HG03066 (cell line): ENCODE measurements around the gene SMAD4.
"Not testable (repeated sequence)": the region's sequence is repeated elsewhere in the genome, so short reads cannot be mapped to it uniquely, and the experiment has no call there.

Experiments
- ATAC-seq: cut with Tn5 transposase; IDR thresholded peaks from one replicate; pipeline ENCODE4 v1.9.1; 2021; ENCODE audit warnings: low read depth; ENCODE audit not compliant: unreplicated experiment

Gene SMAD4

GRCh38 chr18:51029694-51030536 is at the start of gene SMAD4:
SMAD4 (plus strand) TSS chr18:51030213; CDS start chr18:51047047, 16,834 bp downstream.
- peak; percentile 80 for ATAC-seq

- no peak for ATAC-seq
These were observed 48.6 kb upstream of the SMAD4 start for GRCh38 chr18:50981381-50981780.

GRCh38 chr18:50982086-50982801 is 47.8 kb upstream of the SMAD4 start:
- no peak for ATAC-seq

DNA sequence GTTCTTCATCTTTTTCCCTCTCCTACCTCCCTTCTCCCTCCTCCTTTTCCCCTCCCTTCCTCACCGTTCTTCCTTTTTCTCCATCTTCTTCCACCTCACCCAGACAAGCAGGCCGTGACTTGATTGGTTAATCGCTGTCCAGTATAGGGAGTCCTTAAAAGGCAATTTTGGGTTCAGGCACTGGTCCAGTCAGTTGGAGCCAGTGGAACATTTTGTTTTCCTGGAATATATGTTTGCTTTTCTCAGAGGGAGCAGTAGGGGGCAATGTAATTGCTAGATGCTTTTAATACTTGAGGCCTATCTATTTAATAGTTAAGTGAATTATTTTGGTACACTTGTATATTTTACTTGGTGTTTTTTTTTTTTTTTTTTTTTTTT is 47.2 kb upstream of the SMAD4 start:
- no peak for ATAC-seq

GRCh38 chr18:50986360-50987087 is 43.5 kb upstream of the SMAD4 start:
- ATAC-seq, result no peak

DNA sequence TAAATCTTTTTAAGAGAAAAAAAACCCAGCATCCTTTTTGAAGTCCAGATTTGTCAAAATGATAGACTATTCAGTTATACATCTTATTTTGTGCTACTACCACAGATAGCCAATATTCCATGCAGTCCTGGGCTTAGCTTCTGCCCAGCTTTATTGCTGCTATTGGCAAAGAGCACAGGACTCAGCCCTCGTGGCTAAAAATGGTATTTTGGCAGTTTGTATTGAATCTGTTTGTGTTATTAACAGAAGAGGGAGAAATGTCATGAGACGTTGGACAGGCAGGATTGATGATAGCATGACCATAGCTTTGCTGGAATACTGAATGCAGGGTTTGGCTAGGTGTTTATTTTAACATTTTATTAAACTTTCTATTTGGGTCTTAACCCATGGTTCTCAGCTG is 42.8 kb upstream of the SMAD4 start:
- ATAC-seq, result no peak

DNA sequence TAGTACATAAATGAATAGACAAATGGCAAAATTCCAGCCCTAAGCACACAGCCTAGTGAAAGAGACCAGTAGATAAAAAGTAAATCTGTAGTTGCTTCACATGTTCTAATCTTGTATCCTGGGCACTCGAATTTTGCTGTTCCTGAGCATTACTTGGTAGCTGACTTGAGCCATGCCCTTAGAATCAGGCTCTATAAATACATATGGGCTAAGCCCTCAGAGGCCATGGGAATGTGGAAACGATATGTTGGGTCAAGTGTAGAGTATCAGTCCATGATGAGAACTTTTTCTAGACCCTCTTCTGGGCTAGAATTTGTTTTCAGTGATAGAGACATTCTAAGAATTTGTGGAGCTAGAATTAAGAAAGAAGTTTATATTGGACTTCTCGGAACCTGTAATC is 40.3 kb upstream of the SMAD4 start:
- no peak for ATAC-seq

DNA sequence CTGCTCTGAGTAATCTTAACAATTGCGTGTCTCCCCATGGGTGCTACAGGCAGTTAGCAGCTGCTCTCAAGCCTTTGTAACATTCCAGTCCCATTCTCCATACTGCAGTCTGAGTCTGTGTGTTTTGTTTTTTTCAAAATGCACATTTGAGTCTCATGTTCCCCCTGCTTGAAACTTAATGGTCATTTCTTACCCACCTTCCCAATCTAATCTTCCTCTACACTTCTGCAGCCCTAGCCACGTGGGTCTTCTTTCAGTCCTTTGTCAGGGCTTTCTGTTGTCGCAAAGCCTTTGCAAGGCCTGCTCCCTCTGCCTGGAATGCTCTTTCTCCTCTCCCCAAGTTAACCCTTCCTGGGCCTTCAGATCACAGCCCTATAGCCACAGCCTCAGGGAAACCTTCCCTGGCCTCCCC is 37.7 kb upstream of the SMAD4 start:
- ATAC-seq, result no peak

GRCh38 chr18:50994031-50994430 is 36.0 kb upstream of the SMAD4 start:
- ATAC-seq, result no peak

DNA sequence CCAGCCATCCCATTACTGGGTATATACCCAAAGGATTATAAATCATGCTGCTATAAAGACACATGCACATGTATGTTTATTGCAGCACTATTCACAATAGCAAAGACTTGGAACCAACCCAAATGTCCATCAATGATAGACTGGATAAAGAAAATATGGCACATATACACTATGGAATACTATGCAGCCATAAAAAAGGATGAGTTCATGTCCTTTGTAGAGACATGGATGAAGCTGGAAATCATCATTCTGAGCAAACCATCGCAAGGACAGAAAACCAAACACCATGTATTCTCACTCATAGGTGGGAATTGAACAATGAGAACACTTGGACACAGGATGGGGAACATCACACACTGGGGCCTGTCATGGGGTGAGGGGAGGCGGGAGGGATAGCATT is 26.8 kb upstream of the SMAD4 start:
- not testable (repeated sequence) for ATAC-seq

DNA sequence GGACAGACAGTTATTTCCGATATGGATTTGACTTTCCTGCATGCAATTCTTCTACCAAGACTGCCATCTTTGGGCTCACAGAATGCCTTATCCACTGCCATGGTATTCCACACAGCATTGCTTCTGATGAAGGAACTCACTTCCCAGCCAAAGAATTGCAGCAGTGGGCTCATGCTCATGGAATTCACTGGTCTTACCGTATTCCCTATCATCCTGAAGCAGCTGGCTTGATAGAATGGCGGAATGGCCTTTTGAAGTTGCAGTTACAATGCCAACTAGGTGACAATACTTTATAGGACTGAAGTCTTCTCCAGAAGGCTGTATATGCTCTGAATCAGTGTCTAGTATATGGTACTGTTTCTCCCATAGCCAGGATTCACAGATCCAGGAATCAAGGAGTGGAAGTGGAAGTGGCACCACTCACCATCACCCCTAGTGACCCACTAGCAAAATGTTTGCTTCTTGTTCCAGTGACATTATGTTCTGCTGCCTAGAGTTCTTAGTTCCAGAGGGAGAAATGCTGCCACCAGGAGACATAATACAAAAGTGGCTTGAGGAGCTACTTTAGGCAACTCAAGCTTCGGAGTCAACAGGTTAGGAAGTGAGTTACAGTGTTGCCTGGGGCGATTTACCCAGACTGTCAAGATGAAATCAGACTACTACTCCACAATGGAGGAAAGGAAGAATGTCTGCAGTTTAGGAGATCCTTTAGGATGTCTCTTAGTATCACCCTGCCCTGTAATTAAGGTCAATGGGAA is 23.8 kb upstream of the SMAD4 start:
- ATAC-seq, result no peak

- no peak for ATAC-seq
These were observed 22.8 kb upstream of the SMAD4 start for GRCh38 chr18:51006948-51007789.

GRCh38 chr18:51007790-51008139 is 22.2 kb upstream of the SMAD4 start:
- no peak for ATAC-seq

GRCh38 chr18:51009072-51009471 is 20.9 kb upstream of the SMAD4 start:
- no peak for ATAC-seq

DNA sequence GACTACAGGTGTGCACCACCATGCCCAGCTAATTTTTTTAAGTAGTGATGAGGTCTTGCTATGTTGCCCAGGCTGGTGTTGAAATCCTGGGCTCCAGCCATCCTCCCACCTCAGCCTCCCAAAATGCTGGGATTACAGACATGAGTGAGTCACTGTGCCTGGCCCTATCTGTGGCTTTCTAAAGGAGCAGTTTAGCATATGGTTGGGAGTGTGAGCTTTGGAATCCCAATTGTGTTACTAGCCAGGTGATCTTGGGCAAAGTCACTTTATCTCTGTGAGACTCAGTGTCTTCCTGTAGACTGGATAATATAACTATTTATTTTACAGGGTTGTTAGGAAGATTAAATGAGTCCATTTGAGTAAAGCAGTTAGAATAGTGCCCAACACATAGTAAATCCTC is 19.8 kb upstream of the SMAD4 start:
- ATAC-seq, result no peak

DNA sequence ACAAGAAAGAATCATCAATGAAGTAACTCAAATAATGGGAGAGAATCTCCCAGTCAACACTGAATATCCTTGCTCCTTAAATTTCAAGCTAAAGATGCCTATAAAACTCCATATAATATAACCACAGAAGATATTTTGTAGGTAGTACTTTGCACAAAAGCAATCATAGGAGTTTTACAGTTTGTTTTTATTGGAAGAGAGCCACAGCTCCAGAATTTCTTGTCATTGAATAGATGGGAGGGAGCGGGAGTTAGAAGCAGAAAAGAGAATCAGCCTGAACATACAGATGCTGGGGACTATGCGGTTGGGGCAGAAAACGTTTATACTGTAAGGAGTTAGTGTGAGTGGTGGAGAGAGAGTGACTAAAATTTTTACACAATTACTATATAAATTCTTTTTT is 18.3 kb upstream of the SMAD4 start:
- ATAC-seq, result no peak

GRCh38 chr18:51012441-51012840 is 17.6 kb upstream of the SMAD4 start:
- no peak for ATAC-seq

DNA sequence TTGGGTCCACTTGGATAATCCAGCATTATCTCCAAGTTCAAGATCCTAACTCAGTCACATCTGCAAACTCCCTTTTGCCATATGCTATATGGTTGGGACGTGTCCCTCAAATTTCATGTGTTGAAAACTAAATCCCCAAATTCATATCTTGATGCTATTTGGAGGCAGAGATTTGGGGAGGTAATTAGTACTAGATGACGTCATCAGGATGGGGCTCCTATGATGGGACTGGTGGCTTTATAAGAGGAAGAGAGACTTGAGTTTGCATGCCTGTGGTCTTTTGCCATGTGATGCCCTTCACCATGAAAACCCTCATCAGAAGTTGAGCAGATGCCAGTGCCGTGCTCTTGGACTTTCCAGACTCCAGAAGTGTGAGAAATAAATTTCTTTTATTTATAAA is 16.8 kb upstream of the SMAD4 start:
- ATAC-seq, result no peak

DNA sequence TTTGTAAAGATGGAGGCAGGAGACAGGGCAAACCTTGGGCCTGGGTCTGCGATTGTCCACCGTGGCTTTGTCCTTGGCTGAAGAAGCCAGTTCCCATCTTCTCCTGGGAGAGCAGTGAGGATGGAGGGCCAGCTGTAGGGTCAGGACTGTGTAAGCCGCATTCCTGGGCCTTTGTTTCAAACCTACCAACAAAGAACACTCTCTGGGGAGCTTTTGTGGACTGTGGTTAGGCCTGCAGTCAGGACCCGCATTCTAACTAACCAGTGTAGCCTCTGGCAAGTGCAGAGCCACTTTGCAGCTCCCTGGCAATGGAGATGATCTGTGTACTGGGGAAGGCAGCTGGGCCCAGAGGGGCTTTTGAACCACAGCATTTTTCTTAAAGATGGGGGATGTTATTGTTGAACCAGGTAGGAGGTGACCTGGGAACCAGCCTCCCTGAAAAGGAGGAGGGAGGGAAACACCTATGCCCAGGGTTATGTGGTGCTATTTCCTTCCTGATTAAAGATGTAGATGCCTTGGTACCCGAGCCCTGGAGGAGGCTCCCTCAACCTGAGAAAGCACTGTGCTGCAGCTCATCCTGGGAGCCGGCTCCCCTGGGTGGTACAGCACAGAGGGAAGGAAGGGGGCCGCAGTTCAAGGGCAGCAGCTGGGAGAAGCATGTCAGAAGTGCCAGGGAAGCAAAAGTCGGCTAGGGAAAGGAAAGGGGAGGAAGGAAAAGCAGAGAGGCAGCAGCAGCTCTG is 12.7 kb upstream of the SMAD4 start:
- no peak for ATAC-seq
